Transverse colon (tissue), 4 donors: ENCODE data around the gene DMD. TPM values are rescaled to one million over a fixed set of nuclear protein-coding genes. Genes with fewer than 3 reads are reported as not detected.

Experiments used
- DNase-seq: peaks from one replicate; pipeline ENCODE4 v3.0.0-alpha.2; 2019
- H3K27ac ChIP-seq, 4 donors: fragments of 200-600 bp; sonication (generic); 2 replicates each; pipeline ENCODE4 v1.5.1; 2016 to 2018; ENCODE audit warnings: inconsistent platforms in 4 of 4
- H3K27me3 ChIP-seq: fragments of 200-600 bp; sonication (generic); 2 replicates; pipeline ENCODE4 v1.5.1; 2017; ENCODE audit warnings: inconsistent platforms
- H3K36me3 ChIP-seq, 4 donors: fragments of 200-600 bp; sonication (generic); 2 replicates each; pipeline ENCODE4 v1.5.1; 2017 to 2019; ENCODE audit warnings: inconsistent platforms in 4 of 4
- H3K4me1 ChIP-seq, 4 donors: fragments of 200-600 bp; sonication (generic); 2 replicates each; pipeline ENCODE4 v1.5.1; 2017 to 2020; ENCODE audit warnings: inconsistent platforms in 4 of 4
- H3K4me3 ChIP-seq, 4 donors: fragments of 200-600 bp; sonication (generic); 1 replicate in 1 of 4; 2 replicates in 3 of 4; pipeline versions ENCODE4 v1.5.1 to v1.6.1; 2017 to 2019; ENCODE audit warnings: inconsistent platforms in 4 of 4
- H3K9me3 ChIP-seq, 2 donors: fragments of 200-600 bp; sonication (generic); 2 replicates each; pipeline ENCODE4 v1.5.1; 2017 to 2019; ENCODE audit warnings: inconsistent platforms in 2 of 2
- EP300 ChIP-seq: sonication (generic); formaldehyde crosslinking; IDR thresholded peaks from one replicate; pipeline ENCODE4 v1.6.1; 2017; ENCODE audit warnings: antibody characterized with exemption, low read depth
- POLR2A ChIP-seq: fragments of 450-650 bp; IDR thresholded peaks from one replicate; pipeline ENCODE4 v1.6.1; 2016; ENCODE audit warnings: antibody characterized with exemption, mild to moderate bottlenecking, moderate library complexity
- POLR2AphosphoS5 ChIP-seq, 3 donors: sonication (generic); formaldehyde crosslinking; IDR thresholded peaks; one replicate each; pipeline ENCODE4 v1.6.1; 2016; ENCODE audit warnings: antibody characterized with exemption in 3 of 3
- WGBS, 2 donors: methylation state at CpG; one replicate each; pipeline ENCODE4 v1.1.5; 2018; ENCODE audit warnings: low coverage in 1 of 2; 5-methylcytosine and 5-hydroxymethylcytosine counted together
- in situ Hi-C, 4 donors: fragments of 200-750 bp; cut with MboI; loops; one replicate each; pipeline versions ENCODE4 v1.15.0 to v1.15.1; 2017; ENCODE audit warnings: low sequenced_read_pairs in 3 of 4, low pct_ligation_motif_present in 1 of 4, low pct_unique_long_range_greater_than_20kb in 1 of 4
- intact Hi-C: fragments of 100-400 bp; cut with DNase I; formaldehyde crosslinking; loops from one replicate; pipeline ENCODE4 v1.15.1; 2023; ENCODE audit warnings: low total_unique reads
- total RNA-seq, 4 donors: library from RNA; depleted of rRNA; stranded (reverse); fragments of >200 nt; gene quantifications; one replicate each; pipeline ENCODE4 v1.1.0, GENCODE V29; 2016
- TF ChIP-seq, protein P1 (sequence below), 5 experiments: fragments of 200-600 bp in 3 of 5; fragments of 450-650 bp in 2 of 5; sonication (generic) in 3 of 5; IDR thresholded peaks; 1 replicate in 2 of 5; 2 replicates in 3 of 5; pipeline ENCODE4 v1.5.1; 2016 to 2017; ENCODE audit warnings: antibody characterized with exemption in 5 of 5, inconsistent platforms in 3 of 5, mild to moderate bottlenecking in 2 of 5, moderate library complexity in 1 of 5

The DMD gene
- total RNA-seq, 4 donors from 2014 or later: 20.9 to 44.6 (median 32.5) TPM

DNA sequence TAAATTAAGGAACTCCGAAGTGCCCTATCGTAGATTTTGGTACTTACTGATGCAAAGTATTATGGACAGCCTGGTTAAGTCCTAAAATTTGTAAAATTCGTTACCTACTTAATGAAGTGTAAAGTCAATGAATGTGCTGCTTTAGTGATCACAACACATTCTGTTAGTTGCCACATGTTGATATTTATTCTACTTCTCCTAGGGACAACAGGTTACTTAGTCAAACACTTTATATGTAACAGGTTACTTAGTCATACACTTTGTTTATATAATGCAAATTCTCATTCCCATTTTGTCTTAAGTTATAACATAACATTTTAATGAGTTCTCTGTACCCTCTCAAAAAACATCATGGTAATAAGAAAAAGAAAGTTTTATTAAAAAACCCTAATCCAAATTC is 1496.6 kb downstream of the DMD start:
- in situ Hi-C loops (no loop called here), intact Hi-C loops (no loop called here)
- H3K27me3 ChIP-seq: no peaks in the 10 kb centered on the region
- TF ChIP-seq, protein P1, sequence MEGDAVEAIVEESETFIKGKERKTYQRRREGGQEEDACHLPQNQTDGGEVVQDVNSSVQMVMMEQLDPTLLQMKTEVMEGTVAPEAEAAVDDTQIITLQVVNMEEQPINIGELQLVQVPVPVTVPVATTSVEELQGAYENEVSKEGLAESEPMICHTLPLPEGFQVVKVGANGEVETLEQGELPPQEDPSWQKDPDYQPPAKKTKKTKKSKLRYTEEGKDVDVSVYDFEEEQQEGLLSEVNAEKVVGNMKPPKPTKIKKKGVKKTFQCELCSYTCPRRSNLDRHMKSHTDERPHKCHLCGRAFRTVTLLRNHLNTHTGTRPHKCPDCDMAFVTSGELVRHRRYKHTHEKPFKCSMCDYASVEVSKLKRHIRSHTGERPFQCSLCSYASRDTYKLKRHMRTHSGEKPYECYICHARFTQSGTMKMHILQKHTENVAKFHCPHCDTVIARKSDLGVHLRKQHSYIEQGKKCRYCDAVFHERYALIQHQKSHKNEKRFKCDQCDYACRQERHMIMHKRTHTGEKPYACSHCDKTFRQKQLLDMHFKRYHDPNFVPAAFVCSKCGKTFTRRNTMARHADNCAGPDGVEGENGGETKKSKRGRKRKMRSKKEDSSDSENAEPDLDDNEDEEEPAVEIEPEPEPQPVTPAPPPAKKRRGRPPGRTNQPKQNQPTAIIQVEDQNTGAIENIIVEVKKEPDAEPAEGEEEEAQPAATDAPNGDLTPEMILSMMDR (IDR thresholded peaks at IDR 0.05): no peak
- TF ChIP-seq POLR2AphosphoS5 (IDR thresholded peaks at IDR 0.05): no peak
- TF ChIP-seq POLR2A: no peak
- no peak for TF ChIP-seq EP300
- H3K36me3 ChIP-seq: no peaks in the 10 kb centered on the region
- H3K4me3 ChIP-seq: no peak overlapping the region
- no peak overlapping the region for H3K27ac ChIP-seq
- no peaks in the 10 kb centered on the region for H3K9me3 ChIP-seq
- 80 to 90% methylated on average over 3 of the region's 3 CpGs for WGBS, 2 donors
- no peaks in the 10 kb centered on the region for H3K4me1 ChIP-seq
- DNase-seq: no peak

DNA sequence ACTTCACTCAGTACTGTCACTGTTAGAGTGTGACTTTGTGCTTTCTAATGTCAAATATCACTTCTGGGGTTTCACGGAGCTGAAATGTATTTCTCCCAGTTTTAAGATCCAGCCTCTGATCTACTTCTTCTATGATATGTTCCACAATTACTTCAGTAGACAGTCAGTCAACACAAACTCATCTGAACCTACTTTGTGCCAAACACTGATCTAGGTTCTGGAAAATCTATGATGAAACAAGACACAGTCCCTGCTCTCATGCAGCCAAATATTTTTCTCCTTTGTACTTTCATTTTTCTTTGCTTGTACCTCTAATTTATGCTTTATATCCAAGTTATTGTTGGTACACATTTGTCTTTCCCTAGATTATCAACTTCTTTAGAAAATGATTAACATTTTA is 1498.2 kb downstream of the DMD start:
- DNase-seq: no peak
- Histone ChIP-seq H3K4me1 (no peaks in the 10 kb centered on the region), H3K4me3 (no peak overlapping the region), H3K36me3 (no peaks in the 10 kb centered on the region), H3K27me3 (no peaks in the 10 kb centered on the region), H3K27ac (no peak overlapping the region), H3K9me3 (no peaks in the 10 kb centered on the region)
- intact Hi-C loops (no loop called here), in situ Hi-C loops (no loop called here)
- WGBS, 2 donors: 51% methylated on average over 1 of the region's 1 CpG; no CpG with 5 or more reads in 1 of the 2 donors
- TF ChIP-seq POLR2A: no peak
- TF ChIP-seq EP300: no peak
- TF ChIP-seq, protein P1 (IDR thresholded peaks at IDR 0.05): no peak
- TF ChIP-seq POLR2AphosphoS5 (IDR thresholded peaks at IDR 0.05): no peak

DNA sequence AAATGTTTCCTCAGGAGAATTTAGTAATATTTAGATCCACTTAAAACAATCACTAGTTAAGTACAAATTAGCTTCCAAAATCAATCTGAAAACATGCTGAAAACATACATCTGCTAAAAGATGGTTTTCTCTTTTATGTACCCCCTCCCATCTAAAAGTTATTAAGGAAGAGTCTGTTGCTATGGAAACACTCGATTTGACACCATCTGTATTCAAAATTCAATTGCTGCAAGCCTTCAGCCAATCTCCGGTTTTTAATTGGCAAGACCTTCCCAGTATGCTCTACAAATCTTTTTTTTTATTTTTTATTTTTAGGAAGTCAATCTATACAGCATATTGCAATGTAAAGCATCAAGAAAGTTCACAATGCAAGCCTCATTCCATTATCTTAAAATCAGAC is 1500.2 kb downstream of the DMD start:
- H3K4me3 ChIP-seq: no peak overlapping the region
- H3K36me3 ChIP-seq: no peaks in the 10 kb centered on the region
- no peak for DNase-seq
- intact Hi-C loops: no loop called here
- TF ChIP-seq POLR2AphosphoS5 (IDR thresholded peaks at IDR 0.05): no peak
- no peak for TF ChIP-seq EP300
- TF ChIP-seq, protein P1 (IDR thresholded peaks at IDR 0.05): no peak
- TF ChIP-seq POLR2A: no peak
- in situ Hi-C loops: no loop called here
- H3K4me1 ChIP-seq: no peaks in the 10 kb centered on the region
- no peaks in the 10 kb centered on the region for H3K27me3 ChIP-seq
- no peak overlapping the region for H3K27ac ChIP-seq
- no peaks in the 10 kb centered on the region for H3K9me3 ChIP-seq
- 46 to 60% methylated on average over 2 of the region's 2 CpGs for WGBS, 2 donors

DNA sequence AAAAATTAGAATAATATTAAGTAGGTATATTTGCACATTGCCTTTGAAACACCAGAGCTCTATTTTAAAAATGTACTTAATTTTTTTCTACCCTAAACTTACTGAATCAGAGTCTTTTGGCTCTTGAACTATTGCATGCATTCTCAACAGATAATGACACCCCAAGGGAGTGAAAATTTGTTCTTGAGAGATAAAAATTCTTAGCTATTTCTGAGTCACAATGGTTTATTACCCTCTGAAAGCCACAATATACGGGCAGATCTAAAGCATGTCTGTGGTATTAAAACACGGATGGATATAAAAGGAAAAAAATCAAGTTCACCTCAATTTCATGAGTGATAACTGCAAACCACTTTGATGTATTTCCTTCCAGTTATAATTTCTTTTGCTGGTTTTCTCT is 1503.2 kb downstream of the DMD start:
- H3K4me1 ChIP-seq: no peaks in the 10 kb centered on the region
- intact Hi-C loops (no loop called here), in situ Hi-C loops (no loop called here)
- no peak for DNase-seq
- H3K36me3 ChIP-seq: no peaks in the 10 kb centered on the region
- no peak for TF ChIP-seq EP300
- no peak overlapping the region for H3K4me3 ChIP-seq
- H3K9me3 ChIP-seq: no peaks in the 10 kb centered on the region
- 0 to 32% methylated on average over 2 of the region's 2 CpGs for WGBS, 2 donors
- H3K27ac ChIP-seq: no peak overlapping the region
- H3K27me3 ChIP-seq: no peaks in the 10 kb centered on the region

DNA sequence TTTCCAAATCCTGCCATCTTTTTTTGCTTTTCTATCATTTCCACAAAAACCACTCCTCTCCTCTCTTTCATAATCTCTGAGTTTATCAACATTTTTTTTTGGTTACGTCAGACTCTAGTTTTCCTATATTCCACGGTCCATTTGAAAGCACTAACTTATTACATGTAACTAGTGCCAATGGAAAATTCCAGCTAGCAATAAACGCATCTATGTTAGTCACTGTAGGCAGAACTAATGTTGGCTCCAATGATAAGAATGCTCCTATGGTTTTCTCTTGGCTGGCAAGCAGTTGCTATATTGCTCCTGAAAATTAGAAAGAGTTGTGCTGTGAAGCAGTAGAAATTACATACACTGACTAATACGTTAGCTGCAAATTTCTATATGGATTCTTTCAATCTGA is 1504.9 kb downstream of the DMD start:
- Histone ChIP-seq H3K4me1 (no peaks in the 10 kb centered on the region), H3K27ac (no peak overlapping the region), H3K27me3 (no peaks in the 10 kb centered on the region), H3K36me3 (no peaks in the 10 kb centered on the region), H3K4me3 (no peak overlapping the region), H3K9me3 (no peaks in the 10 kb centered on the region)
- TF ChIP-seq, protein P1 (IDR thresholded peaks at IDR 0.05): no peak
- TF ChIP-seq EP300 (no peak), POLR2A (no peak), POLR2AphosphoS5 (IDR thresholded peaks at IDR 0.05) (no peak)
- in situ Hi-C loops (no loop called here), intact Hi-C loops (no loop called here)
- WGBS, 2 donors: 45 to 86% methylated on average over 1 to 4 of the region's 4 CpGs
- DNase-seq: no peak
